Measurements from ENCODE around the gene CLEC11A. TPM values are rescaled to one million over a fixed set of nuclear protein-coding genes. Genes with fewer than 3 reads are reported as not detected.

The CLEC11A gene
- total and polyA plus RNA-seq, 2 of the 8 experiments (the other 6 are each of a cell fraction or from before 2014, with no cell fraction given) = 4.3 to 17.4 TPM

GRCh38 chr19:50677636-50678035 lies 45.5 kb upstream of the CLEC11A start:
- no peak overlapping the region for H2AFZ ChIP-seq (ENCODE audit: low read length)
- CTCF ChIA-PET (ENCODE audit: partially characterized antibody) = interaction anchor here (1.3 kb wide), 1 partner anchor 140 kb away, joined by 3 read pairs; no protein-coding TSS in a partner anchor
- H4K91ac ChIP-seq (replicated peaks; ENCODE audit: insufficient read length, low read length) = peak overlapping the region; percentile 52
- no peak overlapping the region for H3K4me3 ChIP-seq (ENCODE audit: extremely low read depth in 1 of 4, insufficient read depth in 2 of 4, low read depth in 3 of 4, low read length in 4 of 4)
- no peaks in the 10 kb centered on the region for H4K20me1 ChIP-seq (replicated peaks in 1 of 2; ENCODE audit: control insufficient read depth in 1 of 2, insufficient read depth in 2 of 2, low read length in 2 of 2)
- FAIRE-seq (peak; percentile 58), DNase-seq (ENCODE audit: low read depth in 1 of 2, low spot score in 2 of 2) (no peak)
- no peak overlapping the region for H3K9ac ChIP-seq (replicated peaks in 1 of 4; ENCODE audit: extremely low read depth in 1 of 4, low read depth in 3 of 4, low read length in 3 of 4)
- H3K4ac ChIP-seq (replicated peaks; ENCODE audit: insufficient read length, low read depth, low read length) = no peak overlapping the region
- H2BK12ac ChIP-seq (ENCODE audit: low read depth, low read length) = peak overlapping the region; percentile 44; the same call in 1 of the 2 replicates
- H2AK5ac ChIP-seq (ENCODE audit: low read depth, low read length) = no peak overlapping the region
- no peaks in the 10 kb centered on the region for H3K79me2 ChIP-seq (ENCODE audit: control insufficient read depth in 1 of 2, insufficient read depth in 2 of 2, low read length in 2 of 2)
- H2BK15ac ChIP-seq (ENCODE audit: low read length) = no peak overlapping the region
- peak overlapping the region; percentile 17 to 47; a peak in 1 of 4 replicates for H3K4me2 ChIP-seq (ENCODE audit: insufficient read depth in 1 of 2, low read depth in 2 of 2, low read length in 2 of 2)
- peaks cover 0 to 10% (median 7%) of the 10 kb centered on the region in 4 experiments; a peak in 5 of 7 replicates for H3K4me1 ChIP-seq (replicated peaks in 1 of 4; ENCODE audit: control insufficient read depth in 3 of 4, insufficient read depth in 4 of 4, low read length in 3 of 4)
- H4K5ac ChIP-seq (ENCODE audit: insufficient read length, low read depth, low read length) = no peak overlapping the region
- no peak overlapping the region for H3K23ac ChIP-seq (ENCODE audit: insufficient read length)
- peak overlapping the region; percentile 79; the same call in 1 of the 2 replicates for H2BK5ac ChIP-seq (ENCODE audit: low read depth, low read length)
- no peak overlapping the region for H4K8ac ChIP-seq (ENCODE audit: extremely low read depth, insufficient read depth, low read length)
- POLR2A ChIA-PET (ENCODE audit: partially characterized antibody) = interaction anchor here (0.6 to 2.0 kb wide), 4 partner anchors 11 to 125 kb away, joined by 3 to 4 read pairs (median 3); no protein-coding TSS in a partner anchor
- peak overlapping the region; percentile 66; the same call in 1 of the 2 replicates for H2BK20ac ChIP-seq (ENCODE audit: low read length)
- H3K79me1 ChIP-seq (ENCODE audit: low read depth, low read length) = no peaks in the 10 kb centered on the region
- H3K9me3 ChIP-seq (ENCODE audit: insufficient read depth in 2 of 2, low read depth in 1 of 2, low read length in 1 of 2) = no peaks in the 10 kb centered on the region
- H3K14ac ChIP-seq (ENCODE audit: insufficient read length) = no peak overlapping the region
- H2BK120ac ChIP-seq (replicated peaks; ENCODE audit: low read depth, low read length) = no peak overlapping the region
- H3K27me3 ChIP-seq (replicated peaks in 1 of 4; ENCODE audit: control insufficient read depth in 3 of 4, extremely low read depth in 1 of 4, insufficient read depth in 3 of 4, low read length in 3 of 4) = peaks cover 1 to 31% (median 29%) of the 10 kb centered on the region in 4 experiments
- no peak overlapping the region for H3K56ac ChIP-seq (replicated peaks; ENCODE audit: insufficient read length, low read depth, low read length)
- H3K27ac ChIP-seq (ENCODE audit: low read depth, low read length) = no peak overlapping the region
- peak overlapping the region; percentile 62; the same call in 1 of the 2 replicates for H3K18ac ChIP-seq (ENCODE audit: extremely low read depth, low read length)
- H3K36me3 ChIP-seq (ENCODE audit: control insufficient read depth in 2 of 4, insufficient read depth in 4 of 4, low read length in 3 of 4) = no peaks in the 10 kb centered on the region
- peaks cover 3% of the 10 kb centered on the region for H3K23me2 ChIP-seq (ENCODE audit: low read depth, low read length)
- no peak for TF ChIP-seq SUZ12 (IDR thresholded peaks at IDR 0.05; ENCODE audit: low read length)
- TF ChIP-seq FOSL1 (IDR thresholded peaks at IDR 0.05; ENCODE audit: insufficient read depth, low read depth, low read length) = no peak
- TF ChIP-seq YY1 (IDR thresholded peaks at IDR 0.05; ENCODE audit: low read depth, low read length) = no peak
- TF ChIP-seq E2F6 (IDR thresholded peaks at IDR 0.05) = 0 out of 2 replicates have a peak, but pooled peaks have one; percentile 21
- peak; percentile 34; the same call in 1 of the 2 replicates for TF ChIP-seq RFX5 (IDR thresholded peaks at IDR 0.05; ENCODE audit: borderline replicate concordance, low read depth, low read length)
- WGBS, 2 experiments (ENCODE audit: extremely low coverage in 1 of 2, insufficient coverage in 1 of 2, insufficient read length in 1 of 2, insufficient replicate concordance in 2 of 2, low coverage in 1 of 2, low lambda C conversion rate in 2 of 2, missing lambda C conversion rate in 1 of 2) = 43% methylated on average over 5 of the region's 5 CpGs; no CpG with 5 or more reads in 1 of the 2 experiments
